Urinary bladder (tissue), 4 donors: ENCODE results near the gene PCMT1. TPM values are rescaled to one million over a fixed set of nuclear protein-coding genes. Genes with fewer than 3 reads are reported as not detected.

Source experiments
- DNase-seq: peaks from one replicate; pipeline ENCODE4 v3.0.0-alpha.2; 2015; ENCODE audit errors: extremely low spot score
- H3K27ac ChIP-seq: one replicate; pipeline ENCODE4 v1.5.1; 2013; ENCODE audit warnings: low read depth, mild to moderate bottlenecking, moderate library complexity
- H3K36me3 ChIP-seq: one replicate; pipeline ENCODE4 v1.6.1; 2013; ENCODE audit warnings: mild to moderate bottlenecking, moderate library complexity; ENCODE audit not compliant: insufficient read depth
- H3K4me1 ChIP-seq: one replicate; pipeline ENCODE4 v1.6.1; 2013; ENCODE audit warnings: mild to moderate bottlenecking, moderate library complexity; ENCODE audit not compliant: insufficient read depth
- H3K4me3 ChIP-seq: one replicate; pipeline ENCODE4 v1.5.1; 2013; ENCODE audit warnings: low read depth, low read length
- WGBS: extraction: QIAGEN DNeasy Blood & Tissue Kit; methylation state at CpG from one replicate; pipeline ENCODE4 v1.1.7; 2013; 5-methylcytosine and 5-hydroxymethylcytosine counted together
- polyA plus RNA-seq: library from polyadenylated mRNA; stranded (reverse); fragments of 200-250 nt; gene quantifications from one replicate; pipeline ENCODE4 v1.2.3, GENCODE V29; 2013
- total RNA-seq: library from RNA; depleted of rRNA; stranded (reverse); fragments of >200 nt; gene quantifications from one replicate; pipeline ENCODE4 v1.2.3, GENCODE V29; 2014
- donor health status: healthy with polysubstance abuse.
- donor health status: healthy.

The PCMT1 gene
- total and polyA plus RNA-seq, 2 donors = 65.5 to 104 TPM

- Histone ChIP-seq H3K27ac (no peak overlapping the region), H3K36me3 (peaks cover 1% of the 10 kb centered on the region)
- WGBS = 88% methylated on average over 9 of the region's 9 CpGs
Observed at GRCh38 chr6:149755300-149756260, 6.0 kb downstream of the PCMT1 start.

GRCh38 chr6:149756261-149756636 lies 6.7 kb downstream of the PCMT1 start:
- no peak overlapping the region for H3K4me3 ChIP-seq
- 87% methylated on average over 7 of the region's 7 CpGs for WGBS
- H3K27ac ChIP-seq = no peak overlapping the region
- no peak for DNase-seq
- H3K4me1 ChIP-seq = no peaks in the 10 kb centered on the region
- H3K36me3 ChIP-seq = peaks cover 1% of the 10 kb centered on the region

More at GRCh38 chr6:149755300-149756260, 6.0 kb downstream of the PCMT1 start:
- H3K4me3 ChIP-seq = no peak overlapping the region
- no peak for DNase-seq
- no peaks in the 10 kb centered on the region for H3K4me1 ChIP-seq

- no peak for DNase-seq
- no peak overlapping the region for H3K27ac ChIP-seq
- 92% methylated on average over 1 of the region's 1 CpG for WGBS
Observed at GRCh38 chr6:149761438-149761837, 11.9 kb downstream of the PCMT1 start.

GRCh38 chr6:149763866-149764265 lies 14.3 kb downstream of the PCMT1 start:
- no peaks in the 10 kb centered on the region for H3K4me1 ChIP-seq
- H3K4me3 ChIP-seq = no peak overlapping the region
- no peaks in the 10 kb centered on the region for H3K36me3 ChIP-seq
- no peak for DNase-seq
- no peak overlapping the region for H3K27ac ChIP-seq

More at GRCh38 chr6:149761438-149761837, 11.9 kb downstream of the PCMT1 start:
- Histone ChIP-seq H3K4me1 (no peaks in the 10 kb centered on the region), H3K4me3 (no peak overlapping the region), H3K36me3 (no peaks in the 10 kb centered on the region)

- Histone ChIP-seq H3K36me3 (no peaks in the 10 kb centered on the region), H3K4me3 (no peak overlapping the region), H3K27ac (no peak overlapping the region), H3K4me1 (no peaks in the 10 kb centered on the region)
- 81% methylated on average over 3 of the region's 3 CpGs for WGBS
- DNase-seq = no peak
Observed at GRCh38 chr6:149766156-149766769, 16.7 kb downstream of the PCMT1 start.

GRCh38 chr6:149769676-149770075 lies 20.1 kb downstream of the PCMT1 start:
- DNase-seq = no peak
- Histone ChIP-seq H3K27ac (no peak overlapping the region), H3K4me3 (no peak overlapping the region), H3K4me1 (no peaks in the 10 kb centered on the region), H3K36me3 (no peaks in the 10 kb centered on the region)
- 93% methylated on average over 2 of the region's 2 CpGs for WGBS

- H3K36me3 ChIP-seq = peaks cover 4% of the 10 kb centered on the region
Observed at GRCh38 chr6:149771185-149771584, 21.6 kb downstream of the PCMT1 start.

GRCh38 chr6:149771925-149772324 lies 22.4 kb downstream of the PCMT1 start:
- H3K36me3 ChIP-seq = peaks cover 4% of the 10 kb centered on the region

More at GRCh38 chr6:149771185-149771584, 21.6 kb downstream of the PCMT1 start:
- Histone ChIP-seq H3K4me1 (no peaks in the 10 kb centered on the region), H3K4me3 (no peak overlapping the region), H3K27ac (no peak overlapping the region)
- WGBS = 96% methylated on average over 3 of the region's 3 CpGs
- DNase-seq = no peak

GRCh38 chr6:149777624-149778023 lies 28.1 kb downstream of the PCMT1 start:
- WGBS = 95% methylated on average over 1 of the region's 1 CpG
- DNase-seq = no peak
- no peaks in the 10 kb centered on the region for H3K4me1 ChIP-seq
- no peak overlapping the region for H3K27ac ChIP-seq
- peaks cover 4% of the 10 kb centered on the region for H3K36me3 ChIP-seq
- no peak overlapping the region for H3K4me3 ChIP-seq

More at GRCh38 chr6:149771925-149772324, 22.4 kb downstream of the PCMT1 start:
- no peak overlapping the region for H3K4me3 ChIP-seq
- 93% methylated on average over 6 of the region's 6 CpGs for WGBS
- DNase-seq = no peak
- H3K27ac ChIP-seq = no peak overlapping the region
- H3K4me1 ChIP-seq = no peaks in the 10 kb centered on the region

- no peak overlapping the region for H3K27ac ChIP-seq
- peaks cover 4% of the 10 kb centered on the region for H3K36me3 ChIP-seq
- DNase-seq = no peak
- no peaks in the 10 kb centered on the region for H3K4me1 ChIP-seq
- WGBS = 38% methylated on average over 2 of the region's 2 CpGs
- H3K4me3 ChIP-seq = no peak overlapping the region
Observed at GRCh38 chr6:149779644-149779963, 30.1 kb downstream of the PCMT1 start.

- H3K36me3 ChIP-seq = no peaks in the 10 kb centered on the region
- no peaks in the 10 kb centered on the region for H3K4me1 ChIP-seq
- no peak overlapping the region for H3K27ac ChIP-seq
- no peak overlapping the region for H3K4me3 ChIP-seq
- no peak for DNase-seq
Observed at GRCh38 chr6:149781715-149782114, 32.2 kb downstream of the PCMT1 start.

GRCh38 chr6:149782337-149782736 lies 32.8 kb downstream of the PCMT1 start:
- Histone ChIP-seq H3K27ac (no peak overlapping the region), H3K36me3 (no peaks in the 10 kb centered on the region), H3K4me3 (no peak overlapping the region), H3K4me1 (no peaks in the 10 kb centered on the region)
- DNase-seq = no peak
- whole genome bisulfite sequencing = 91% methylated on average over 2 of the region's 2 CpGs

- H3K27ac ChIP-seq = no peak overlapping the region
- no peak for DNase-seq
- H3K36me3 ChIP-seq = no peaks in the 10 kb centered on the region
- H3K4me1 ChIP-seq = no peaks in the 10 kb centered on the region
- 96% methylated on average over 3 of the region's 3 CpGs for WGBS
- no peak overlapping the region for H3K4me3 ChIP-seq
Observed at GRCh38 chr6:149783551-149783950, 34.0 kb downstream of the PCMT1 start.

- Histone ChIP-seq H3K36me3 (no peaks in the 10 kb centered on the region), H3K4me3 (no peak overlapping the region), H3K4me1 (no peaks in the 10 kb centered on the region), H3K27ac (no peak overlapping the region)
- DNase-seq = no peak
- 83% methylated on average over 4 of the region's 4 CpGs for WGBS
Observed at GRCh38 chr6:149806127-149806526, 56.6 kb downstream of the PCMT1 start.
